Parathyroid adenoma (tissue), 2 donors: ENCODE results near the gene CLCN7.

Experiments used
- H2AFZ ChIP-seq: fragments of 300-600 bp; sonication (generic); one replicate; pipeline ENCODE4 v1.7.0; 2017; ENCODE audit warnings: antibody characterized with exemption, mild to moderate bottlenecking
- H3K27ac ChIP-seq: fragments of 300-600 bp; sonication (generic); one replicate; pipeline ENCODE4 v1.7.0; 2017
- H3K27me3 ChIP-seq: fragments of 300-600 bp; sonication (generic); one replicate; pipeline ENCODE4 v1.7.0; 2017; ENCODE audit warnings: low read length; ENCODE audit not compliant: control insufficient read depth, insufficient read depth
- H3K36me3 ChIP-seq: fragments of 300-600 bp; sonication (generic); one replicate; pipeline ENCODE4 v1.7.0; 2017; ENCODE audit warnings: low read length; ENCODE audit not compliant: control insufficient read depth, insufficient read depth
- H3K4me1 ChIP-seq: fragments of 300-600 bp; sonication (generic); one replicate; pipeline ENCODE4 v1.7.0; 2017; ENCODE audit warnings: control low read depth
- H3K4me2 ChIP-seq: fragments of 300-600 bp; sonication (generic); one replicate; pipeline ENCODE4 v1.7.0; 2017; ENCODE audit warnings: low read length
- H3K4me3 ChIP-seq: fragments of 300-600 bp; sonication (generic); one replicate; pipeline ENCODE4 v1.7.0; 2017; ENCODE audit warnings: low read depth, low read length
- H3K79me2 ChIP-seq: fragments of 300-600 bp; sonication (generic); one replicate; pipeline ENCODE4 v1.7.0; 2017; ENCODE audit warnings: control low read depth
- H3K9ac ChIP-seq: fragments of 300-600 bp; sonication (generic); one replicate; pipeline ENCODE4 v1.7.0; 2017; ENCODE audit warnings: mild to moderate bottlenecking
- H3K9me3 ChIP-seq: fragments of 300-600 bp; sonication (generic); one replicate; pipeline ENCODE4 v1.7.0; 2017; ENCODE audit warnings: low read length; ENCODE audit not compliant: control insufficient read depth
- CTCF ChIP-seq: fragments of 300-600 bp; sonication (generic); IDR thresholded peaks from one replicate; pipeline ENCODE4 v1.7.0; 2017; ENCODE audit warnings: antibody characterized with exemption, mild to moderate bottlenecking
- donor health status: primary hyperparathyroidism.

The CLCN7 gene

GRCh38 chr16:1437606-1438005 lies 37.2 kb downstream of the CLCN7 start:
- TF ChIP-seq CTCF = no peak
- H3K27ac ChIP-seq = no peak overlapping the region
- H3K4me3 ChIP-seq = no peak overlapping the region
- H3K4me2 ChIP-seq = no peak overlapping the region
- no peaks in the 10 kb centered on the region for H3K9me3 ChIP-seq
- H3K36me3 ChIP-seq = no peaks in the 10 kb centered on the region
- no peaks in the 10 kb centered on the region for H3K4me1 ChIP-seq
- H3K79me2 ChIP-seq = no peaks in the 10 kb centered on the region
- no peaks in the 10 kb centered on the region for H3K27me3 ChIP-seq
- H3K9ac ChIP-seq = no peak overlapping the region
- H2AFZ ChIP-seq = no peak overlapping the region

GRCh38 chr16:1436731-1437355 lies 38.0 kb downstream of the CLCN7 start:
- Histone ChIP-seq H3K9ac (no peak overlapping the region), H3K27me3 (no peaks in the 10 kb centered on the region), H3K36me3 (no peaks in the 10 kb centered on the region), H3K9me3 (no peaks in the 10 kb centered on the region), H3K79me2 (no peaks in the 10 kb centered on the region), H2AFZ (no peak overlapping the region), H3K4me3 (no peak overlapping the region), H3K4me2 (no peak overlapping the region), H3K4me1 (no peaks in the 10 kb centered on the region), H3K27ac (no peak overlapping the region)
- no peak for TF ChIP-seq CTCF

- no peak overlapping the region for H3K4me3 ChIP-seq
- H2AFZ ChIP-seq = no peak overlapping the region
- no peaks in the 10 kb centered on the region for H3K9me3 ChIP-seq
- no peak for TF ChIP-seq CTCF
- H3K27me3 ChIP-seq = no peaks in the 10 kb centered on the region
- no peak overlapping the region for H3K27ac ChIP-seq
- H3K79me2 ChIP-seq = no peaks in the 10 kb centered on the region
- H3K36me3 ChIP-seq = no peaks in the 10 kb centered on the region
- H3K4me1 ChIP-seq = no peaks in the 10 kb centered on the region
- H3K9ac ChIP-seq = no peak overlapping the region
- H3K4me2 ChIP-seq = no peak overlapping the region
Measured at GRCh38 chr16:1435921-1436697, 38.7 kb downstream of the CLCN7 start.

- Histone ChIP-seq H3K36me3 (no peaks in the 10 kb centered on the region), H3K4me3 (no peak overlapping the region), H2AFZ (no peak overlapping the region), H3K9me3 (no peaks in the 10 kb centered on the region), H3K4me2 (no peak overlapping the region), H3K9ac (no peak overlapping the region), H3K4me1 (no peaks in the 10 kb centered on the region), H3K27me3 (no peaks in the 10 kb centered on the region), H3K79me2 (no peaks in the 10 kb centered on the region), H3K27ac (no peak overlapping the region)
- TF ChIP-seq CTCF = no peak
Measured at GRCh38 chr16:1434644-1435592, 39.9 kb downstream of the CLCN7 start.
